HFF-Myc (cell line): Measurements from ENCODE around the gene BICC1.

Source experiments
- DNase-seq: peaks from one replicate; pipeline ENCODE4 v3.0.0-alpha.2; 2011; ENCODE audit warnings: low read depth; ENCODE audit errors: extremely low read depth
- H3K4me3 ChIP-seq: replicated peaks from 2 replicates; pipeline ENCODE4 v1.5.1; 2011; ENCODE audit warnings: low read depth, mild to moderate bottlenecking, control low read depth, low read length
- TF ChIP-seq, protein P1 (sequence below): IDR thresholded peaks from 2 replicates; pipeline ENCODE4 v1.5.1; 2012; ENCODE audit warnings: mild to moderate bottlenecking, low read depth, low read length, control low read depth; ENCODE audit errors: missing control alignments

BICC1 gene

DNA sequence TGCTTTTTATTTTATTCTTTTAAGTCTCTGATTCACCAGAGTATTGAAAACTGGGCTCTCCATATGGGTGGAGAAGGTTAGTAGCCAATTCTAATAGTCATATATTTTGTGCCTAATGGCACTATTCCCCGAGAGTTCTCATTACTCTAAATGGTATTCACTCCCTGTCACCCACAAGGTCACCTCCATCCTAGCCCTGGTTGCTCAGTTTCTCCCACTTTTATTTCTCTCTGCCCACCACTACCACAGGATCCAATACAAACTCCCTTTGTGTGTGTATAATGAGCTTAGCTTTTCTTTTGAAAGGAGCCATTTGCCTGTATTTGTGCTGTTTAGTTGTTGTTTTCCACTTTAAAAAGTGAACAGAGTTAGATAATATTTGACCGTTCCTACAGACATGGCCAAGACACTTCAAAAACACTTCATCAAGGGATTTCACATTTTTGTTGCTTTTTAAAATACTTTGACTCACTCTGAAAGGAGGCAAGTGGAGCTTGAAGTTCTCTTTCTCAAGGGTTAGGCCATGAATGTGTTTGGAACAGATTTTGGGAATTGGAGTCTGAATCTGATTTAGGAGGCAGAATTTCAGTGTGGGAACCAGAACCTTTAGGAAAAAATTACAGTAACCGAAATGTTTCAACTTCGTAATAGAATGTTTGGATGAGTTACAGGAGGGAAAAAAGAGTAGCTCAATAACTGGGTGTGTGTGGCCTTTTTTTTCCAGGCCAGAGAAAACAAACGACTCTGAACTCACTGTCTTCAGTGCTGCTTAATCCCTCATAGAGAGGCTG, 321.3 kb downstream of the BICC1 start:
- H3K4me3 ChIP-seq = no peak overlapping the region
- TF ChIP-seq, protein P1, sequence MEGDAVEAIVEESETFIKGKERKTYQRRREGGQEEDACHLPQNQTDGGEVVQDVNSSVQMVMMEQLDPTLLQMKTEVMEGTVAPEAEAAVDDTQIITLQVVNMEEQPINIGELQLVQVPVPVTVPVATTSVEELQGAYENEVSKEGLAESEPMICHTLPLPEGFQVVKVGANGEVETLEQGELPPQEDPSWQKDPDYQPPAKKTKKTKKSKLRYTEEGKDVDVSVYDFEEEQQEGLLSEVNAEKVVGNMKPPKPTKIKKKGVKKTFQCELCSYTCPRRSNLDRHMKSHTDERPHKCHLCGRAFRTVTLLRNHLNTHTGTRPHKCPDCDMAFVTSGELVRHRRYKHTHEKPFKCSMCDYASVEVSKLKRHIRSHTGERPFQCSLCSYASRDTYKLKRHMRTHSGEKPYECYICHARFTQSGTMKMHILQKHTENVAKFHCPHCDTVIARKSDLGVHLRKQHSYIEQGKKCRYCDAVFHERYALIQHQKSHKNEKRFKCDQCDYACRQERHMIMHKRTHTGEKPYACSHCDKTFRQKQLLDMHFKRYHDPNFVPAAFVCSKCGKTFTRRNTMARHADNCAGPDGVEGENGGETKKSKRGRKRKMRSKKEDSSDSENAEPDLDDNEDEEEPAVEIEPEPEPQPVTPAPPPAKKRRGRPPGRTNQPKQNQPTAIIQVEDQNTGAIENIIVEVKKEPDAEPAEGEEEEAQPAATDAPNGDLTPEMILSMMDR = no peak
- no peak for DNase-seq

DNA sequence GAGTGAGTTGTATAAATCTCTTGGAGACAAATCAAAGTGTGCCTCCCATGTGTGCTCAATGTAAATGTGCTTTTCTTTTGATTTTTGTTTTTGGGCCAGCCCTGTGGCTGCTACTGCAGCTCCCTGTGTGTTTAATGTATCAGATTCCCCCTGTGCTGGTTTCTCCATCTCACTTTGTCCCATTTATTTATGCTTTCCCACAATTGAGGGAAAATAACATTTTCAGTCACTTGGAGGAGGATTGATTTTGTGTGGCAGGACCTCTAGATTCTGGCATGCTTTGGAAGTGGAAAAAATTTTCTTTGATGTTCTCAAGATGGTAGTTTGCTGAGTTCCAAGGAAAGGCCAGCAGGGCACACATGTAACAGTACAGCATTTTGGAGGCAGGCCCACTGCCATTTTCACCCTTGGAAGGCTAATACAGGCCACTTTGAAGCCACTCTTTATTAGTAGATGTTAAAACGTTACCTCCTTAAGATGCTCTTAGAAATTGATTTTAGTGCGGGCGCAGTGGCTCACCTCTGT, 323.6 kb downstream of the BICC1 start:
- no peak overlapping the region for H3K4me3 ChIP-seq
- no peak for DNase-seq
- TF ChIP-seq, protein P1 = no peak

DNA sequence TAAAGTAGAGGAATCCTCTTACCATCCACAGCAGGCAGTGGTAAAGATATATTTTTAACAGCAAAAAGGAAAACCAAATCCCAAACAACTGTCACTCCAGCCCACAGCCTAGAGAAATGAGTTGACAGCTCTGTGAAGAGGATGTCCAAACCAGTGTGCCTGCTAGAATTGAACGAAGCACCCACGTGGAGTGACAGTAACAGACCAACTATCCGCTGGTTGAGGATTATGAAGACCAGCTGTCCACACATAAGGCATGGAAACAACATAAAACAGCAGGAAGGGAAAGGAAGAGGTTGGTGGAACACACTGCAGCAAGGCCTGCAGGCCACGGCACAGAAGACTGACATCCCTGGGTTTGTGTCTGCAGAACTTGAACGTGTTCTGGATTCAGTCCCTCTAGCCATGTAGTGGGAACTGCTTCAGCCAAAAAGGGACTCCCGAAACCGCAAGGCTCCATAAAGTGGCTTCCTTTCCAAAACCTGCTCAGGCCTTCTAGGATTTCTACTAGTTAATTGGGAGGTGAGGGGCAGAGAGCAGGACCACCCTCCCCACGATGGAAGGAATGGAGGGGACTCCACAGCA, 324.4 kb downstream of the BICC1 start:
- H3K4me3 ChIP-seq = no peak overlapping the region
- DNase-seq = no peak
- TF ChIP-seq, protein P1 = no peak

DNA sequence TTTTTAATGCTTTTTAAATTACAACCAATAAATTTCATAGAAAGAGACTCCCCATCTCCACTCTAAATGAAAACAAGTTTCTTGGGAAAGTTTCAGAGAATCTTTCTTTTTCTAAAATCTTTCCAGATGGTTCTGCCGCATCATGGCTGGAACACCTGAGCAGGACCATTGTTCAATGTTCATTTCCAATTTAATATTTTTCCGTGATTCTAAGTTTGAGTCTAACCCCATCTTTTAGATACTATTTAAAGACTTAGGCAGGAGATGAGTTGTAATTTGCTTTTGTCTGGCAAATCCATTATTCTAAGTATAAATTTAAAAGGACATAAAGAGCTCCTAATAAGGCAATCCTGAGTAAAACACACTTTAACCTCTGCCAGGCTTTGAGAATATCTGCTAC, 325.2 kb downstream of the BICC1 start:
- DNase-seq = no peak
- TF ChIP-seq, protein P1 = no peak

DNA sequence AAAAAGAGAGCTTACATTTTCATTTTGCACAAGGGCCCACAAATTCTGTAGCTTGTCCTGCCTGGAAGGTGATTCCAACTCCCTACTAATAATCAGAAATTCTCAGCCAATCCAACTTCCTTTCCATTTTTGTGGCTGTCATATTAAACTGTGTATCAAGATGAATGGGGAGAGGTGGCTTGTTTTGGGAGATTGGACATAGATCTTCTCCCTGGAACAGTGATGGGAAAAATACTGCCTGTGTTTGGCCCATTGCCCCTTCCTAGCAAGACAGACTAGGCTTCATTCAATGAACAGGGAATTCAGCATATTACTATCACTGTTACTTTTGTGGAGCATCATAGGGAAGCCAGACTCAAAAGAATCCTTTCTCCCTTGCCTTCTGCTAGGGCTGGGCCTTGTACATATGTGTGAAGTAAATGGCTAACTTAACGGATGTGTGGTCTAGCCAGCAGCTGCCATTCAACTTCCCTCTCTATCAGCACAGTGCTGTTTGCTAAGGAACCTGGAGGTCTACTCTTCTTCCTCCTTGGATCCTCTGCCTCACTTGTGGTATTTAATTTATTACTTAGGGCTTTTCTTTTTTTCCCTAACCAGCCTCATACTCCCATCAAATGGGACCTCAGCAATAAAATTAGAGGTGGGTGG, 326.0 kb downstream of the BICC1 start:
- TF ChIP-seq, protein P1 = no peak
- no peak for DNase-seq
- no peak overlapping the region for H3K4me3 ChIP-seq

More for the DNA sequence above, 325.2 kb downstream of the BICC1 start:
- no peak overlapping the region for H3K4me3 ChIP-seq

DNA sequence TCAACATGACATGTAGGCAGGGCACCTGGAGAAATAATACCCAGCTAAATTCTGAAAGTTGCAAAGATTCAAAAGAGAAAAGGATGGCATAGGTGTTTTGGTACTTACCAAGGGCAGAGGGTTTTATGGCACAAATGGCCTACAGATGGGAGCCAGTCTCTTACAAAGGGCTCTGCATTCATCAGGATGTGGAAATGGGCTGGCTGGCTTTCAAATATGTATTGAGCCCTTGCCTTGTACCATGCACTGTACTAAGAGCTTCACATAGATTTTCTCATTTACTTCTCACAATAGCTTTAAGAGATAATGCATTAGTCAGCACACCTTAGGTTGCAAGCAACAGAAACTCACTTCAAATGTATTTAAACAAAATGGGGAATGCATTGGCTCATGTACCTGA, 327.1 kb downstream of the BICC1 start:
- H3K4me3 ChIP-seq = no peak overlapping the region
- no peak for DNase-seq
- TF ChIP-seq, protein P1 = no peak
